TTC549 (cell line): ENCODE data around the gene ARNT2.
"Not testable (repeated sequence)": the region's sequence is repeated elsewhere in the genome, so short reads cannot be mapped to it uniquely, and the experiment has no call there.

Source experiments
- FAIRE-seq: peaks from 2 replicates; lab custom pipeline; 2012; peaks lifted over from hg19 to GRCh38; lab: Jason Lieb, UNC

Gene ARNT2

GRCh38 chr15:80492409-80492808 lies 88.2 kb downstream of the ARNT2 start:
- FAIRE-seq: no peak

- FAIRE-seq: no peak
Observed at GRCh38 chr15:80492874-80493273, 88.7 kb downstream of the ARNT2 start.

- FAIRE-seq: no peak
Observed at GRCh38 chr15:80494351-80494751, 90.2 kb downstream of the ARNT2 start.

- no peak for FAIRE-seq
Observed at GRCh38 chr15:80494756-80495155, 90.6 kb downstream of the ARNT2 start.

- FAIRE-seq: no peak
Observed at GRCh38 chr15:80495401-80495942, 91.3 kb downstream of the ARNT2 start.

- FAIRE-seq: no peak
Observed at GRCh38 chr15:80496096-80496495, 91.9 kb downstream of the ARNT2 start.

GRCh38 chr15:80497221-80497620 lies 93.0 kb downstream of the ARNT2 start:
- FAIRE-seq: no peak

- no peak for FAIRE-seq
Observed at GRCh38 chr15:80498652-80499051, 94.5 kb downstream of the ARNT2 start.

GRCh38 chr15:80500021-80500420 lies 95.8 kb downstream of the ARNT2 start:
- FAIRE-seq: no peak

GRCh38 chr15:80501476-80501875 lies 97.3 kb downstream of the ARNT2 start:
- no peak for FAIRE-seq

GRCh38 chr15:80502782-80503181 lies 98.6 kb downstream of the ARNT2 start:
- no peak for FAIRE-seq

- no peak for FAIRE-seq
Observed at GRCh38 chr15:80503319-80503952, 99.3 kb downstream of the ARNT2 start.

GRCh38 chr15:80504931-80505330 lies 100.7 kb downstream of the ARNT2 start:
- FAIRE-seq: no peak

GRCh38 chr15:80506286-80506893 lies 102.2 kb downstream of the ARNT2 start:
- FAIRE-seq: no peak

GRCh38 chr15:80507131-80507530 lies 102.9 kb downstream of the ARNT2 start:
- FAIRE-seq: no peak

GRCh38 chr15:80507638-80508316 lies 103.6 kb downstream of the ARNT2 start:
- FAIRE-seq: no peak

GRCh38 chr15:80508783-80509182 lies 104.6 kb downstream of the ARNT2 start:
- no peak for FAIRE-seq

GRCh38 chr15:80509800-80510199 lies 105.6 kb downstream of the ARNT2 start:
- no peak for FAIRE-seq

- FAIRE-seq: not testable (repeated sequence)
Observed at GRCh38 chr15:80510985-80511384, 106.8 kb downstream of the ARNT2 start.

GRCh38 chr15:80512726-80513660 lies 108.8 kb downstream of the ARNT2 start:
- FAIRE-seq: no peak

- FAIRE-seq: no peak
Observed at GRCh38 chr15:80514071-80514780, 110.0 kb downstream of the ARNT2 start.

GRCh38 chr15:80517290-80517689 lies 113.1 kb downstream of the ARNT2 start:
- FAIRE-seq: no peak
